SK-N-SH (cell line): Measurements from ENCODE around the gene PRKG1. TPM values are rescaled to one million over a fixed set of nuclear protein-coding genes. Genes with fewer than 3 reads are reported as not detected.

Source experiments
- CTCF ChIA-PET: fragments of 300-600, 350-600 bp; formaldehyde crosslinking; extraction: SDS; loops from one replicate; lab custom pipeline; 2021; lab: Yijun Ruan, JAX
- POLR2A ChIA-PET: fragments of 350-600 bp; sonication (Branson Sonifier 250); formaldehyde crosslinking; extraction: SDS; loops from one replicate; lab custom pipeline; 2020; ENCODE audit warnings: antibody characterized with exemption, inconsistent platforms; lab: Yijun Ruan, JAX
- DNase-seq: peaks from one replicate; pipeline ENCODE4 v3.0.0; 2012
- H2AFZ ChIP-seq: fragments of 200-600 bp; sonication (generic); 2 replicates; pipeline ENCODE4 v1.8.1; 2016; ENCODE audit warnings: antibody characterized with exemption, mild to moderate bottlenecking, low read depth
- H3F3A ChIP-seq: fragments of 200-600 bp; sonication (generic); replicated peaks from 2 replicates; pipeline ENCODE3; 2016; ENCODE audit warnings: antibody characterized with exemption, mild to moderate bottlenecking; ENCODE audit not compliant: insufficient read depth
- H3K27ac ChIP-seq, 2 experiments: fragments of 200-500 bp in 1 of 2; fragments of 200-600 bp in 1 of 2; sonication (Bioruptor generic) in 1 of 2; sonication (generic), shearing (Covaris generic) in 1 of 2; 2 replicates each; pipeline versions ENCODE4 v1.5.1 to v1.6.1; 2014 to 2016; ENCODE audit warnings: low read depth in 2 of 2, inconsistent platforms in 1 of 2, low read length in 1 of 2, mild to moderate bottlenecking in 1 of 2, mixed read lengths in 1 of 2
- H3K27me3 ChIP-seq: fragments of 200-600 bp; sonication (generic), shearing (Covaris generic); 2 replicates; pipeline ENCODE4 v1.6.1; 2016; ENCODE audit warnings: mixed run types; ENCODE audit not compliant: insufficient read depth
- H3K36me3 ChIP-seq, 2 experiments: fragments of 200-500 bp in 1 of 2; fragments of 200-600 bp in 1 of 2; sonication (Bioruptor generic) in 1 of 2; sonication (generic) in 1 of 2; replicated peaks in 1 of 2; 2 replicates each; pipeline versions ENCODE3 to v1.5.1; 2014 to 2016; ENCODE audit warnings: low read length in 1 of 2, mild to moderate bottlenecking in 1 of 2; ENCODE audit not compliant: insufficient read depth in 2 of 2, control insufficient read depth in 1 of 2
- H3K4me1 ChIP-seq, 2 experiments: fragments of 200-500 bp in 1 of 2; fragments of 200-600 bp in 1 of 2; sonication (Bioruptor generic) in 1 of 2; sonication (generic), shearing (Covaris generic) in 1 of 2; 2 replicates each; pipeline versions ENCODE4 v1.5.1 to v1.6.1; 2014 to 2016; ENCODE audit warnings: low read depth in 1 of 2, low read length in 1 of 2, mixed run types in 1 of 2; ENCODE audit not compliant: insufficient read depth in 2 of 2, control insufficient read depth in 1 of 2
- H3K4me2 ChIP-seq: fragments of 200-600 bp; sonication (generic), shearing (Covaris generic); 2 replicates; pipeline ENCODE4 v1.6.1; 2017; ENCODE audit warnings: mixed run types
- H3K4me3 ChIP-seq, 2 experiments: fragments of 200-500 bp in 1 of 2; fragments of 200-600 bp in 1 of 2; sonication (Bioruptor generic) in 1 of 2; sonication (generic), shearing (Covaris generic) in 1 of 2; 2 replicates each; pipeline versions ENCODE4 v1.5.1 to v1.8.1; 2014 to 2016; ENCODE audit warnings: low read depth in 2 of 2, inconsistent platforms in 1 of 2, low read length in 1 of 2, mild to moderate bottlenecking in 1 of 2, mixed read lengths in 1 of 2, moderate library complexity in 1 of 2
- H3K79me2 ChIP-seq: fragments of 200-600 bp; sonication (generic); 2 replicates; pipeline ENCODE4 v1.8.1; 2017; ENCODE audit warnings: mild to moderate bottlenecking; ENCODE audit not compliant: insufficient read depth
- H3K9ac ChIP-seq: fragments of 200-600 bp; sonication (generic); 2 replicates; pipeline ENCODE4 v1.6.1; 2017; ENCODE audit warnings: mixed run types
- H3K9me2 ChIP-seq: fragments of 200-600 bp; sonication (generic); 2 replicates; pipeline ENCODE4 v1.6.1; 2017; ENCODE audit warnings: mixed run types
- H3K9me3 ChIP-seq: fragments of 200-600 bp; sonication (generic); 2 replicates; pipeline ENCODE4 v1.6.1; 2017; ENCODE audit warnings: mixed run types, mild to moderate bottlenecking, moderate library complexity
- H4K20me1 ChIP-seq: fragments of 200-600 bp; sonication (generic); 2 replicates; pipeline ENCODE4 v1.6.1; 2017; ENCODE audit warnings: mild to moderate bottlenecking, mixed run types; ENCODE audit not compliant: insufficient read depth
- CHD2 ChIP-seq: fragments of 150-350 bp; IDR thresholded peaks from 2 replicates; pipeline ENCODE4 v1.6.1; 2018; ENCODE audit warnings: low read length; ENCODE audit not compliant: partially characterized antibody
- ELF1 ChIP-seq: IDR thresholded peaks from 2 replicates; pipeline ENCODE4 v1.4.0; 2012
- FOXM1 ChIP-seq: IDR thresholded peaks from 2 replicates; pipeline ENCODE4 v1.4.0; 2012; ENCODE audit warnings: low read depth, mild to moderate bottlenecking
- GABPA ChIP-seq: IDR thresholded peaks from 2 replicates; pipeline ENCODE4 v1.4.0; 2012; ENCODE audit warnings: low read depth, mild to moderate bottlenecking
- MEF2A ChIP-seq: IDR thresholded peaks from 2 replicates; pipeline ENCODE4 v1.4.0; 2012; ENCODE audit warnings: low read depth, borderline replicate concordance
- MXI1 ChIP-seq: IDR thresholded peaks from 2 replicates; pipeline ENCODE4 v1.6.1; 2012; ENCODE audit warnings: mild to moderate bottlenecking, low read depth, low read length, improper control_type of control experiment
- NRF1 ChIP-seq: IDR thresholded peaks from 2 replicates; pipeline ENCODE4 v1.6.1; 2012; ENCODE audit warnings: low read depth, mild to moderate bottlenecking, low read length
- RAD21 ChIP-seq: IDR thresholded peaks from 2 replicates; pipeline ENCODE4 v1.6.1; 2012; ENCODE audit warnings: mild to moderate bottlenecking, low read length
- RCOR1 ChIP-seq: fragments of 150-350 bp; IDR thresholded peaks from 2 replicates; pipeline ENCODE4 v1.6.1; 2017; ENCODE audit warnings: antibody characterized with exemption, low read length
- SMC3 ChIP-seq: IDR thresholded peaks from 2 replicates; pipeline ENCODE4 v1.6.1; 2012; ENCODE audit warnings: low read depth, low read length, improper control_type of control experiment
- TAF1 ChIP-seq: IDR thresholded peaks from 2 replicates; pipeline ENCODE4 v1.6.1; 2012; ENCODE audit warnings: low read depth, mild to moderate bottlenecking, low read length, moderate library complexity, borderline replicate concordance
- TCF12 ChIP-seq: IDR thresholded peaks from 2 replicates; pipeline ENCODE4 v1.4.0; 2012
- YY1 ChIP-seq: IDR thresholded peaks from 2 replicates; pipeline ENCODE4 v1.4.0; 2012; ENCODE audit warnings: low read depth, mild to moderate bottlenecking
- WGBS: methylation state at CpG from one replicate; pipeline ENCODE4 v1.1.6; 2017; ENCODE audit warnings: low lambda C conversion rate; 5-methylcytosine and 5-hydroxymethylcytosine counted together
- polyA plus RNA-seq, 3 experiments: library from polyadenylated mRNA; depleted of rRNA; stranded (reverse); fragments of >200 nt; gene quantifications; 2 replicates each; pipeline ENCODE4 v1.2.3, GENCODE V29; 2012
- TF ChIP-seq, protein P1 (sequence below): IDR thresholded peaks from 2 replicates; pipeline ENCODE4 v1.4.0; 2012; ENCODE audit warnings: low read depth, borderline replicate concordance
- TF ChIP-seq, protein P2 (sequence below): IDR thresholded peaks from 2 replicates; pipeline ENCODE4 v1.6.1; 2012; ENCODE audit warnings: mild to moderate bottlenecking, low read depth, low read length, moderate library complexity
- TF ChIP-seq, protein P3 (sequence below): fragments of 150-350 bp; IDR thresholded peaks from 2 replicates; pipeline ENCODE4 v1.6.1; 2017; ENCODE audit warnings: antibody characterized with exemption, low read length, low read depth, borderline replicate concordance
- TF ChIP-seq, protein P4 (sequence below): IDR thresholded peaks from 2 replicates; pipeline ENCODE4; 2012
- TF ChIP-seq, protein P5 (sequence below): IDR thresholded peaks from 2 replicates; pipeline ENCODE4 v1.4.0; 2012; ENCODE audit warnings: low read depth
- TF ChIP-seq, protein P6 (sequence below): fragments of 150-350 bp; IDR thresholded peaks from 2 replicates; pipeline ENCODE4 v1.6.1; 2016; ENCODE audit warnings: mild to moderate bottlenecking, low read depth, low read length

Gene PRKG1
- polyA plus RNA-seq, 1 of the 3 experiments (the other 2 are of a cell fraction), result 4.1 TPM

DNA sequence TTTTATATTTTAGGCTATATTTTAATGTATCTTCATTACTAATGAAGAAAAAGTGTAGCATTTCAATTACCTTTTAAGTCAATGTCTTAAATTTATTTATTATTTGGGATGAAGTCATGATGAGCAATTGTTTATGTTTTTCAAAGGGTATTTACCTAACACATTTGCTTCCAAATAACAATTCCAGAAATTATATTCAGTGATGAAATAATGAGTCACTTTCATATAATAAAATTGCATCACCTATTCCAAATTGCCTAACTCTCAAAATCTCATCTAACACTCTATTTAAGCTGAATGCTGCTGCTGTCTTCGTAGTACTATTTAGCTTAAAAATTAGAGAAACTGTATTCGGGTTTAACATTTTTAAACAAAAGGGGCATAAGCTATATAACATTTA lies 97.7 kb downstream of the PRKG1 start:
- WGBS, result 79% methylated on average over 2 of the region's 2 CpGs
- Histone ChIP-seq H3K36me3 (no peaks in the 10 kb centered on the region), H2AFZ (no peak overlapping the region), H4K20me1 (no peaks in the 10 kb centered on the region), H3K4me2 (no peak overlapping the region), H3K9me2 (0 out of 2 replicates have a peak, but pooled peaks cover 3% of the 10 kb centered on the region), H3K79me2 (no peaks in the 10 kb centered on the region), H3K9ac (no peak overlapping the region), H3K4me3 (no peak overlapping the region), H3K4me1 (peaks cover 0 to 17% of the 10 kb centered on the region in 2 experiments; a peak in 2 of 4 replicates), H3F3A (peaks cover 30% of the 10 kb centered on the region), H3K9me3 (no peaks in the 10 kb centered on the region), H3K27ac (peak overlapping the region in 1 of 2 experiments; percentile 64; a peak in 1 of 4 replicates), H3K27me3 (no peaks in the 10 kb centered on the region)
- ChIA-PET CTCF (no interaction called here), POLR2A (no interaction called here)
- DNase-seq, result no peak
- TF ChIP-seq TAF1 (no peak), CHD2 (no peak), FOXM1 (no peak), RAD21 (no peak), MXI1 (no peak), TCF12 (no peak), MEF2A (no peak), NRF1 (no peak), ELF1 (no peak), RCOR1 (no peak), GABPA (no peak), YY1 (no peak), SMC3 (no peak)
- TF ChIP-seq, protein P1, sequence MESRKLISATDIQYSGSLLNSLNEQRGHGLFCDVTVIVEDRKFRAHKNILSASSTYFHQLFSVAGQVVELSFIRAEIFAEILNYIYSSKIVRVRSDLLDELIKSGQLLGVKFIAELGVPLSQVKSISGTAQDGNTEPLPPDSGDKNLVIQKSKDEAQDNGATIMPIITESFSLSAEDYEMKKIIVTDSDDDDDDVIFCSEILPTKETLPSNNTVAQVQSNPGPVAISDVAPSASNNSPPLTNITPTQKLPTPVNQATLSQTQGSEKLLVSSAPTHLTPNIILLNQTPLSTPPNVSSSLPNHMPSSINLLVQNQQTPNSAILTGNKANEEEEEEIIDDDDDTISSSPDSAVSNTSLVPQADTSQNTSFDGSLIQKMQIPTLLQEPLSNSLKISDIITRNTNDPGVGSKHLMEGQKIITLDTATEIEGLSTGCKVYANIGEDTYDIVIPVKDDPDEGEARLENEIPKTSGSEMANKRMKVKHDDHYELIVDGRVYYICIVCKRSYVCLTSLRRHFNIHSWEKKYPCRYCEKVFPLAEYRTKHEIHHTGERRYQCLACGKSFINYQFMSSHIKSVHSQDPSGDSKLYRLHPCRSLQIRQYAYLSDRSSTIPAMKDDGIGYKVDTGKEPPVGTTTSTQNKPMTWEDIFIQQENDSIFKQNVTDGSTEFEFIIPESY, result no peak
- TF ChIP-seq, protein P2, sequence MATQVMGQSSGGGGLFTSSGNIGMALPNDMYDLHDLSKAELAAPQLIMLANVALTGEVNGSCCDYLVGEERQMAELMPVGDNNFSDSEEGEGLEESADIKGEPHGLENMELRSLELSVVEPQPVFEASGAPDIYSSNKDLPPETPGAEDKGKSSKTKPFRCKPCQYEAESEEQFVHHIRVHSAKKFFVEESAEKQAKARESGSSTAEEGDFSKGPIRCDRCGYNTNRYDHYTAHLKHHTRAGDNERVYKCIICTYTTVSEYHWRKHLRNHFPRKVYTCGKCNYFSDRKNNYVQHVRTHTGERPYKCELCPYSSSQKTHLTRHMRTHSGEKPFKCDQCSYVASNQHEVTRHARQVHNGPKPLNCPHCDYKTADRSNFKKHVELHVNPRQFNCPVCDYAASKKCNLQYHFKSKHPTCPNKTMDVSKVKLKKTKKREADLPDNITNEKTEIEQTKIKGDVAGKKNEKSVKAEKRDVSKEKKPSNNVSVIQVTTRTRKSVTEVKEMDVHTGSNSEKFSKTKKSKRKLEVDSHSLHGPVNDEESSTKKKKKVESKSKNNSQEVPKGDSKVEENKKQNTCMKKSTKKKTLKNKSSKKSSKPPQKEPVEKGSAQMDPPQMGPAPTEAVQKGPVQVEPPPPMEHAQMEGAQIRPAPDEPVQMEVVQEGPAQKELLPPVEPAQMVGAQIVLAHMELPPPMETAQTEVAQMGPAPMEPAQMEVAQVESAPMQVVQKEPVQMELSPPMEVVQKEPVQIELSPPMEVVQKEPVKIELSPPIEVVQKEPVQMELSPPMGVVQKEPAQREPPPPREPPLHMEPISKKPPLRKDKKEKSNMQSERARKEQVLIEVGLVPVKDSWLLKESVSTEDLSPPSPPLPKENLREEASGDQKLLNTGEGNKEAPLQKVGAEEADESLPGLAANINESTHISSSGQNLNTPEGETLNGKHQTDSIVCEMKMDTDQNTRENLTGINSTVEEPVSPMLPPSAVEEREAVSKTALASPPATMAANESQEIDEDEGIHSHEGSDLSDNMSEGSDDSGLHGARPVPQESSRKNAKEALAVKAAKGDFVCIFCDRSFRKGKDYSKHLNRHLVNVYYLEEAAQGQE, result no peak
- TF ChIP-seq, protein P3, sequence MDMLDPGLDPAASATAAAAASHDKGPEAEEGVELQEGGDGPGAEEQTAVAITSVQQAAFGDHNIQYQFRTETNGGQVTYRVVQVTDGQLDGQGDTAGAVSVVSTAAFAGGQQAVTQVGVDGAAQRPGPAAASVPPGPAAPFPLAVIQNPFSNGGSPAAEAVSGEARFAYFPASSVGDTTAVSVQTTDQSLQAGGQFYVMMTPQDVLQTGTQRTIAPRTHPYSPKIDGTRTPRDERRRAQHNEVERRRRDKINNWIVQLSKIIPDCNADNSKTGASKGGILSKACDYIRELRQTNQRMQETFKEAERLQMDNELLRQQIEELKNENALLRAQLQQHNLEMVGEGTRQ, result no peak
- TF ChIP-seq, protein P4, sequence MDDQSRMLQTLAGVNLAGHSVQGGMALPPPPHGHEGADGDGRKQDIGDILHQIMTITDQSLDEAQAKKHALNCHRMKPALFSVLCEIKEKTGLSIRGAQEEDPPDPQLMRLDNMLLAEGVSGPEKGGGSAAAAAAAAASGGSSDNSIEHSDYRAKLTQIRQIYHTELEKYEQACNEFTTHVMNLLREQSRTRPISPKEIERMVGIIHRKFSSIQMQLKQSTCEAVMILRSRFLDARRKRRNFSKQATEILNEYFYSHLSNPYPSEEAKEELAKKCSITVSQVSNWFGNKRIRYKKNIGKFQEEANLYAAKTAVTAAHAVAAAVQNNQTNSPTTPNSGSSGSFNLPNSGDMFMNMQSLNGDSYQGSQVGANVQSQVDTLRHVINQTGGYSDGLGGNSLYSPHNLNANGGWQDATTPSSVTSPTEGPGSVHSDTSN, result no peak
- TF ChIP-seq, protein P5, sequence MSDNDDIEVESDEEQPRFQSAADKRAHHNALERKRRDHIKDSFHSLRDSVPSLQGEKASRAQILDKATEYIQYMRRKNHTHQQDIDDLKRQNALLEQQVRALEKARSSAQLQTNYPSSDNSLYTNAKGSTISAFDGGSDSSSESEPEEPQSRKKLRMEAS, result no peak
- TF ChIP-seq, protein P6, sequence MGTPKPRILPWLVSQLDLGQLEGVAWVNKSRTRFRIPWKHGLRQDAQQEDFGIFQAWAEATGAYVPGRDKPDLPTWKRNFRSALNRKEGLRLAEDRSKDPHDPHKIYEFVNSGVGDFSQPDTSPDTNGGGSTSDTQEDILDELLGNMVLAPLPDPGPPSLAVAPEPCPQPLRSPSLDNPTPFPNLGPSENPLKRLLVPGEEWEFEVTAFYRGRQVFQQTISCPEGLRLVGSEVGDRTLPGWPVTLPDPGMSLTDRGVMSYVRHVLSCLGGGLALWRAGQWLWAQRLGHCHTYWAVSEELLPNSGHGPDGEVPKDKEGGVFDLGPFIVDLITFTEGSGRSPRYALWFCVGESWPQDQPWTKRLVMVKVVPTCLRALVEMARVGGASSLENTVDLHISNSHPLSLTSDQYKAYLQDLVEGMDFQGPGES, result no peak
